Thyroid gland (tissue), 4 donors: Measurements from ENCODE around the gene AGTRAP. TPM values are rescaled to one million over a fixed set of nuclear protein-coding genes. Genes with fewer than 3 reads are reported as not detected.

ENCODE experiments used
- DNase-seq, 2 donors: peaks; one replicate each; pipeline ENCODE4 v3.0.0-alpha.2; 2019
- H3K27ac ChIP-seq, 3 donors: fragments of 200-600 bp; sonication (generic); 1 replicate in 2 of 3; 2 replicates in 1 of 3; pipeline ENCODE4 v1.5.1; 2016 to 2019; ENCODE audit warnings: mild to moderate bottlenecking in 1 of 3, moderate library complexity in 1 of 3
- H3K27me3 ChIP-seq: fragments of 200-600 bp; sonication (generic); one replicate; pipeline ENCODE4 v1.5.1; 2019
- H3K36me3 ChIP-seq, 2 donors: fragments of 200-600 bp; sonication (generic); one replicate each; pipeline ENCODE4 v1.5.1; 2016 to 2019
- H3K4me1 ChIP-seq, 2 donors: fragments of 200-600 bp; sonication (generic); one replicate each; pipeline ENCODE4 v1.5.1; 2017 to 2019
- H3K4me3 ChIP-seq, 3 donors: fragments of 200-600 bp; sonication (generic); replicated peaks in 1 of 3; 1 replicate in 2 of 3; 2 replicates in 1 of 3; pipeline ENCODE4 v1.5.1; 2016; ENCODE audit warnings: mild to moderate bottlenecking in 1 of 3
- H3K9me3 ChIP-seq: fragments of 200-600 bp; sonication (generic); one replicate; pipeline ENCODE4 v1.5.1; 2017
- CTCF ChIP-seq, 6 experiments: fragments of 200-600 bp in 3 of 6; fragments of 450-650 bp in 3 of 6; sonication (generic) in 3 of 6; IDR thresholded peaks; one replicate each; pipeline ENCODE4 v1.5.1; 2016 to 2019; ENCODE audit warnings: antibody characterized with exemption in 6 of 6, mild to moderate bottlenecking in 2 of 6, inconsistent platforms in 1 of 6, moderate library complexity in 1 of 6
- POLR2A ChIP-seq, 2 donors: fragments of 450-650 bp; IDR thresholded peaks; one replicate each; pipeline ENCODE4 v1.6.1; 2017; ENCODE audit warnings: antibody characterized with exemption in 2 of 2, mild to moderate bottlenecking in 2 of 2, moderate library complexity in 1 of 2
- WGBS, 2 donors: methylation state at CpG; one replicate each; pipeline ENCODE4 v1.1.5; 2017; 5-methylcytosine and 5-hydroxymethylcytosine counted together
- intact Hi-C: fragments of 100-400 bp; cut with DNase I; formaldehyde crosslinking; loops from one replicate; pipeline ENCODE4 v1.15.1; 2023
- total RNA-seq, 4 donors: library from RNA; depleted of rRNA; stranded (reverse); fragments of >200 nt; gene quantifications; one replicate each; pipeline ENCODE4 v1.2.3, GENCODE V29; 2016

AGTRAP gene
- total RNA-seq, 4 donors from 2014 or later: 35.6 to 72.4 (median 63.6) TPM

- Histone ChIP-seq H3K27me3 (no peaks in the 10 kb centered on the region), H3K27ac (no peak overlapping the region), H3K4me3 (no peak overlapping the region), H3K4me1 (peaks cover 0 to 11% of the 10 kb centered on the region in 2 donors), H3K9me3 (no peaks in the 10 kb centered on the region), H3K36me3 (no peaks in the 10 kb centered on the region)
- intact Hi-C loops: no loop called here
- 82 to 85% methylated on average over 9 of the region's 9 CpGs for WGBS, 2 donors
- no peak for TF ChIP-seq CTCF (IDR thresholded peaks at IDR 0.05)
- TF ChIP-seq POLR2A (IDR thresholded peaks at IDR 0.05): no peak
- DNase-seq: no peak
Measured at GRCh38 chr1:11705596-11705995, 30.3 kb upstream of the AGTRAP start.

DNA sequence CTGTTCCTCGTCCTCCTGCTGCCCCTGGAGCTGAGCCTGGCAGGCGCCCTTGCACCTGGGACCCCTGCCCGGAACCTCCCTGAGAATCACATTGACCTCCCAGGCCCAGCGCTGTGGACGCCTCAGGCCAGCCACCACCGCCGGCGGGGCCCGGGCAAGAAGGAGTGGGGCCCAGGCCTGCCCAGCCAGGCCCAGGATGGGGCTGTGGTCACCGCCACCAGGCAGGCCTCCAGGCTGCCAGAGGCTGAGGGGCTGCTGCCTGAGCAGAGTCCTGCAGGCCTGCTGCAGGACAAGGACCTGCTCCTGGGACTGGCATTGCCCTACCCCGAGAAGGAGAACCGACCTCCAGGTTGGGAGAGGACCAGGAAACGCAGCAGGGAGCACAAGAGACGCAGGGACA, 29.6 kb upstream of the AGTRAP start:
- TF ChIP-seq POLR2A (IDR thresholded peaks at IDR 0.05) (no peak), CTCF (IDR thresholded peaks at IDR 0.05) (no peak)
- 91 to 97% methylated on average over 6 to 13 of the region's 14 CpGs for WGBS, 2 donors
- DNase-seq: no peak
- peaks cover 0 to 11% of the 10 kb centered on the region in 2 donors for H3K4me1 ChIP-seq
- no peak overlapping the region for H3K4me3 ChIP-seq
- no peaks in the 10 kb centered on the region for H3K36me3 ChIP-seq
- H3K9me3 ChIP-seq: no peaks in the 10 kb centered on the region
- H3K27me3 ChIP-seq: no peaks in the 10 kb centered on the region
- intact Hi-C loops: no loop called here
- no peak overlapping the region for H3K27ac ChIP-seq

- WGBS, 2 donors: 25 to 35% methylated on average over 11 to 17 of the region's 17 CpGs
- TF ChIP-seq POLR2A (IDR thresholded peaks at IDR 0.05): no peak
- TF ChIP-seq CTCF (IDR thresholded peaks at IDR 0.05): no peak
Measured at GRCh38 chr1:11707621-11708276, 28.2 kb upstream of the AGTRAP start.

GRCh38 chr1:11708554-11709350, 27.2 kb upstream of the AGTRAP start:
- TF ChIP-seq POLR2A (IDR thresholded peaks at IDR 0.05) (no peak), CTCF (IDR thresholded peaks at IDR 0.05) (no peak)
- Histone ChIP-seq H3K27ac (no peak overlapping the region), H3K9me3 (no peaks in the 10 kb centered on the region), H3K4me1 (peaks cover 0 to 11% of the 10 kb centered on the region in 2 donors), H3K4me3 (no peak overlapping the region), H3K27me3 (no peaks in the 10 kb centered on the region), H3K36me3 (no peaks in the 10 kb centered on the region)
- no peak for DNase-seq
- intact Hi-C loops: no loop called here
- WGBS, 2 donors: 76 to 81% methylated on average over 7 to 11 of the region's 11 CpGs

More at GRCh38 chr1:11707621-11708276, 28.2 kb upstream of the AGTRAP start:
- no peak overlapping the region for H3K27ac ChIP-seq
- H3K9me3 ChIP-seq: no peaks in the 10 kb centered on the region
- intact Hi-C loops: no loop called here
- peaks cover 0 to 11% of the 10 kb centered on the region in 2 donors for H3K4me1 ChIP-seq
- no peak overlapping the region for H3K4me3 ChIP-seq
- no peaks in the 10 kb centered on the region for H3K27me3 ChIP-seq
- no peaks in the 10 kb centered on the region for H3K36me3 ChIP-seq
- peak; percentile 89 to 94 for DNase-seq

DNA sequence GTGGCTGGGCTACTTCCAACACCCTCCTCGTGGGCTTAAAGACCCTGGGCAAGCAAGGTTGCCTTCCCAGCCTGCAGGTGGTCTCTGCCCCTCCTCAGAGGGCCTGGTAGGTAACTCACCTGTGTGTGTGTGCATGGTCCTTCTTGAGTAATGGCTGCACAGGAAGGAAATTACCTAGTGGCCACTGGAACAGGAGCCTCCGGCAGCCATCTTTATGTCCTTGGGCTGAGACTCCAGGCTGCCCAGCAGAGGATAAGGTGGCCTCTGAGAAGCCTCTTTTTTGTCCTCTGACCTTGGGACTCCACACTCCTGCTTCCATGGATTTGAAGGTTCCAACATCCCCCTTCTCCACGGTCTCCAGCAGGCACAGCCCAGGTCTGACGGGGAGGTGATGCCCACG, 24.4 kb upstream of the AGTRAP start:
- Histone ChIP-seq H3K4me3 (no peak overlapping the region), H3K4me1 (peaks cover 0 to 11% of the 10 kb centered on the region in 2 donors), H3K27ac (no peak overlapping the region), H3K27me3 (no peaks in the 10 kb centered on the region), H3K36me3 (no peaks in the 10 kb centered on the region), H3K9me3 (no peaks in the 10 kb centered on the region)
- TF ChIP-seq POLR2A (IDR thresholded peaks at IDR 0.05) (no peak), CTCF (IDR thresholded peaks at IDR 0.05) (no peak)
- no peak for DNase-seq
- 93 to 94% methylated on average over 4 of the region's 5 CpGs for WGBS, 2 donors
- intact Hi-C loops: no loop called here
